ENCODE measurements around the gene ARHGEF9.

DNA sequence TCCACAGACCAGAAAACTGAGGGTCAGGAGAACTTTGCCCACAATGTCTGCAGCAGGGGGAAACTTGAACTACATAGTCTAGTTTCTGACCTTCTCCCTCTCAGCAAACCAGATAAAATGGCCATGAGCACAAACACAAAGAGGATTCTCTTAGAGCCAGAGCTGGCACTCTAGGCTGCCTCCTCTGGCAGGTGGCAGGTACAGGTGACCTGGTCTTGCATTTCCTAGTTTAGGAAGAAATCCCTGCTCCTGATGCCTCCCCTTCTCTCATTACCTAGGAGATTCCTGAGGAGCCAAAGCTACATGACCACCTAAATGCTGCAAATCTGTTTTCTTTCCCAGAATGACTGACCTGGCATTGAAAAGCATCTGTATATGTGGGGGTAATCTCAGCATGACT is 45.1 kb downstream of the ARHGEF9 start:
- TF ChIP-seq, protein P1, sequence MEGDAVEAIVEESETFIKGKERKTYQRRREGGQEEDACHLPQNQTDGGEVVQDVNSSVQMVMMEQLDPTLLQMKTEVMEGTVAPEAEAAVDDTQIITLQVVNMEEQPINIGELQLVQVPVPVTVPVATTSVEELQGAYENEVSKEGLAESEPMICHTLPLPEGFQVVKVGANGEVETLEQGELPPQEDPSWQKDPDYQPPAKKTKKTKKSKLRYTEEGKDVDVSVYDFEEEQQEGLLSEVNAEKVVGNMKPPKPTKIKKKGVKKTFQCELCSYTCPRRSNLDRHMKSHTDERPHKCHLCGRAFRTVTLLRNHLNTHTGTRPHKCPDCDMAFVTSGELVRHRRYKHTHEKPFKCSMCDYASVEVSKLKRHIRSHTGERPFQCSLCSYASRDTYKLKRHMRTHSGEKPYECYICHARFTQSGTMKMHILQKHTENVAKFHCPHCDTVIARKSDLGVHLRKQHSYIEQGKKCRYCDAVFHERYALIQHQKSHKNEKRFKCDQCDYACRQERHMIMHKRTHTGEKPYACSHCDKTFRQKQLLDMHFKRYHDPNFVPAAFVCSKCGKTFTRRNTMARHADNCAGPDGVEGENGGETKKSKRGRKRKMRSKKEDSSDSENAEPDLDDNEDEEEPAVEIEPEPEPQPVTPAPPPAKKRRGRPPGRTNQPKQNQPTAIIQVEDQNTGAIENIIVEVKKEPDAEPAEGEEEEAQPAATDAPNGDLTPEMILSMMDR (optimal IDR thresholded peaks at IDR 0.05 in 1 of 3, IDR thresholded peaks at IDR 0.05 in 1 of 3, conservative IDR thresholded peaks at IDR 0.05 in 1 of 3; ENCODE audit: extremely low read depth in 1 of 3, insufficient read depth in 2 of 3, low read length in 3 of 3): peak in 1 of 3 experiments; percentile 37
- TF ChIP-seq EZH2 (IDR thresholded peaks at IDR 0.05; ENCODE audit: low read length): no peak

Data from keratinocyte (primary cell).